Measurements from ENCODE around the gene OR12D2.
"Not testable (repeated sequence)": the region's sequence is repeated elsewhere in the genome, so short reads cannot be mapped to it uniquely, and the experiment has no call there.

Gene OR12D2

GRCh38 chr6:29424168-29424567, 28.7 kb downstream of the OR12D2 start:
- no peak for TF ChIP-seq POLR2A (IDR thresholded peaks at IDR 0.05; ENCODE audit: extremely low read depth, insufficient read length)
- TF ChIP-seq, protein P1, sequence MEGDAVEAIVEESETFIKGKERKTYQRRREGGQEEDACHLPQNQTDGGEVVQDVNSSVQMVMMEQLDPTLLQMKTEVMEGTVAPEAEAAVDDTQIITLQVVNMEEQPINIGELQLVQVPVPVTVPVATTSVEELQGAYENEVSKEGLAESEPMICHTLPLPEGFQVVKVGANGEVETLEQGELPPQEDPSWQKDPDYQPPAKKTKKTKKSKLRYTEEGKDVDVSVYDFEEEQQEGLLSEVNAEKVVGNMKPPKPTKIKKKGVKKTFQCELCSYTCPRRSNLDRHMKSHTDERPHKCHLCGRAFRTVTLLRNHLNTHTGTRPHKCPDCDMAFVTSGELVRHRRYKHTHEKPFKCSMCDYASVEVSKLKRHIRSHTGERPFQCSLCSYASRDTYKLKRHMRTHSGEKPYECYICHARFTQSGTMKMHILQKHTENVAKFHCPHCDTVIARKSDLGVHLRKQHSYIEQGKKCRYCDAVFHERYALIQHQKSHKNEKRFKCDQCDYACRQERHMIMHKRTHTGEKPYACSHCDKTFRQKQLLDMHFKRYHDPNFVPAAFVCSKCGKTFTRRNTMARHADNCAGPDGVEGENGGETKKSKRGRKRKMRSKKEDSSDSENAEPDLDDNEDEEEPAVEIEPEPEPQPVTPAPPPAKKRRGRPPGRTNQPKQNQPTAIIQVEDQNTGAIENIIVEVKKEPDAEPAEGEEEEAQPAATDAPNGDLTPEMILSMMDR (IDR thresholded peaks at IDR 0.05; ENCODE audit: low read depth, low read length), result no peak
- TF ChIP-seq, protein P2, sequence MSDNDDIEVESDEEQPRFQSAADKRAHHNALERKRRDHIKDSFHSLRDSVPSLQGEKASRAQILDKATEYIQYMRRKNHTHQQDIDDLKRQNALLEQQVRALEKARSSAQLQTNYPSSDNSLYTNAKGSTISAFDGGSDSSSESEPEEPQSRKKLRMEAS (IDR thresholded peaks at IDR 0.05; ENCODE audit: low read depth, low read length), result no peak
- no peak for TF ChIP-seq MYC (IDR thresholded peaks at IDR 0.05; ENCODE audit: low read depth, low read length)
- no peak for DNase-seq (ENCODE audit: low read depth)
- no peak overlapping the region for H3K4me3 ChIP-seq (ENCODE audit: low read depth, low read length)

GRCh38 chr6:29424575-29424974, 29.1 kb downstream of the OR12D2 start:
- TF ChIP-seq, protein P2 (IDR thresholded peaks at IDR 0.05; ENCODE audit: low read depth, low read length), result no peak
- TF ChIP-seq, protein P1 (IDR thresholded peaks at IDR 0.05; ENCODE audit: low read depth, low read length), result no peak
- TF ChIP-seq MYC (IDR thresholded peaks at IDR 0.05; ENCODE audit: low read depth, low read length) (no peak), POLR2A (IDR thresholded peaks at IDR 0.05; ENCODE audit: extremely low read depth, insufficient read length) (no peak)
- no peak overlapping the region for H3K4me3 ChIP-seq (ENCODE audit: low read depth, low read length)
- DNase-seq (ENCODE audit: low read depth), result peak; percentile 4

DNA sequence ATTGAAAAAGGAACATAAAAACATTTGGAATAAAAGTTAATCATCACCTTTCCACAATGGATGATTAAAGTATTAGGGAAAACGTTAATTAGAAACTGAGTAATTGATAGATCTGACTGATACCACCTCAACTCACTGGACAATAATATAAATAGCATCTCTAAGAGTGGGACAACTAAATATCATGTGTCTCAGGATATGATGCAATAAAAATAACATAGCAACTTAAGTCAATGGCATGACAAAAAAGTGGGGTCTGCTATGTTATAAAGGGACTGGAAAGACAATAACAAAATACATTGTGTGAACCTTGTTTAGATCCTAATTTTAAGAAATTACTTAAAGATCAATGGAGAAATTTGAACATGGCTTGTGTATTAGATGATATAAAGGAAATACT, 29.6 kb downstream of the OR12D2 start:
- DNase-seq (ENCODE audit: low read depth), result no peak
- TF ChIP-seq, protein P2 (IDR thresholded peaks at IDR 0.05; ENCODE audit: low read depth, low read length), result no peak
- TF ChIP-seq, protein P1 (IDR thresholded peaks at IDR 0.05; ENCODE audit: low read depth, low read length), result no peak
- TF ChIP-seq MYC (IDR thresholded peaks at IDR 0.05; ENCODE audit: low read depth, low read length), result no peak
- TF ChIP-seq POLR2A (IDR thresholded peaks at IDR 0.05; ENCODE audit: extremely low read depth, insufficient read length), result no peak
- H3K4me3 ChIP-seq (ENCODE audit: low read depth, low read length), result no peak overlapping the region

GRCh38 chr6:29426654-29427053, 31.2 kb downstream of the OR12D2 start:
- peak; percentile 7 for DNase-seq (ENCODE audit: low read depth)
- H3K4me3 ChIP-seq (ENCODE audit: low read depth, low read length), result no peak overlapping the region
- TF ChIP-seq, protein P1 (IDR thresholded peaks at IDR 0.05; ENCODE audit: low read depth, low read length), result no peak
- no peak for TF ChIP-seq POLR2A (IDR thresholded peaks at IDR 0.05; ENCODE audit: extremely low read depth, insufficient read length)
- no peak for TF ChIP-seq MYC (IDR thresholded peaks at IDR 0.05; ENCODE audit: low read depth, low read length)

DNA sequence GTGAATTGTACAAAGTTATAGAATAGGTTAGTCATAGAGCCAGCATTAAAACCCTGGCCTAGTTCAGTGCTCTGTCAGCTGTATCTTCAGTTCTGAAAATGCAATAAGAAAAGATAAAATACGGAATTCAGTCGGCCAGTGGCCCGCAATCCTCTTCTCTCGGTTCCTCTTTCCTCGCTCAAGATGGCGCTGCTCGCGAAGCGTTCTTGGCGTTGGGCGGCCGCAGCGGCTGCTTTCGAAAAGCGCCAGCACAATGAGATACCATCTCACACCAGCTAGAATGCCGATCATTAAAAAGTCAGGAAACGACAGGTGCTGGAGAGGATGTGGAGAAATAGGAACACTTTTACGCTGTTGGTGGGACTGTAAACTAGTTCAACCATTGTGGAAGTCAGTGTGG, 41.3 kb downstream of the OR12D2 start:
- not testable (repeated sequence) for DNase-seq (ENCODE audit: low read depth); H3K4me3 ChIP-seq (ENCODE audit: low read depth, low read length)

- no peak for DNase-seq (ENCODE audit: low read depth)
- TF ChIP-seq, protein P1 (IDR thresholded peaks at IDR 0.05; ENCODE audit: low read depth, low read length), result no peak
- no peak within 1 kb of the TSS for H3K4me3 ChIP-seq (ENCODE audit: low read depth, low read length)
Observed at GRCh38 chr6:29439006-29439405, 43.6 kb downstream of the OR12D2 start, which contains the start of gene OR10C1. Gene OR10C1, plus strand, starts transcription at chr6:29439306. Its CDS starts 710 bp downstream, at chr6:29440016.
